ENCODE data around the gene FUBP1.

The FUBP1 gene

DNA sequence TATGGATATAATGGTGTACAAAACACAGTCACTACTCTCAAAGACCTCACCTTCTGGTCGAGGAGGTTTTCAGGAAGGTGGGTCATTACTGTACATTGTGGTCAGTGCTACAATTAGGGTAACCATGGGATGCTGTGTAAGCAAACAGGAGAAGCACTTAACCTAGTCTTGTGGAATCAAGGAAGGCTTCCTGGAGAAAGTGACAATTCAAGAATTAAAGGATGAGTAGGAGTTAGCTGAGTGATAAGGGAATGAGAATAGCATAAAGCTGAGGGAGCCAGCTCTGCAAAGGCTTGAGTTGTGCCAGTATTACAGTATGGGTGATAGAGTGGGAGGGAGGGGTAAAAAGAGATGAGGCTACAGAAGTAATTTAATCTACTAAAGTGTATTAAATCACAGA, 73.3 kb downstream of the FUBP1 start:
- TF ChIP-seq CTCF (IDR thresholded peaks at IDR 0.05) = no peak

- peak; percentile 90 for TF ChIP-seq CTCF (IDR thresholded peaks at IDR 0.05)
These were observed 78.1 kb downstream of the FUBP1 start for GRCh38 chr1:77900687-77901293.

GRCh38 chr1:77899647-77900320, 79.1 kb downstream of the FUBP1 start:
- no peak for TF ChIP-seq CTCF (IDR thresholded peaks at IDR 0.05)
